HK-2 (cell line): ENCODE data around the gene SHANK1.
"Not testable (repeated sequence)": the region's sequence is repeated elsewhere in the genome, so short reads cannot be mapped to it uniquely, and the experiment has no call there.

Source experiments
- DNase-seq: peaks from one replicate; pipeline ENCODE4 v3.0.0-alpha.2; 2018; ENCODE audit not compliant: unreplicated experiment

Gene SHANK1

GRCh38 chr19:50633973-50634372 lies 85.6 kb downstream of the SHANK1 start:
- DNase-seq: no peak

- DNase-seq: no peak
Measured at GRCh38 chr19:50633359-50633758, 86.2 kb downstream of the SHANK1 start.

GRCh38 chr19:50632151-50632835 lies 87.3 kb downstream of the SHANK1 start:
- DNase-seq: no peak

GRCh38 chr19:50629801-50630200 lies 89.8 kb downstream of the SHANK1 start:
- DNase-seq: no peak

- DNase-seq: no peak
Measured at GRCh38 chr19:50629194-50629593, 90.4 kb downstream of the SHANK1 start.

GRCh38 chr19:50628551-50628950 lies 91.1 kb downstream of the SHANK1 start:
- DNase-seq: no peak

- DNase-seq: no peak
Measured at GRCh38 chr19:50628146-50628545, 91.5 kb downstream of the SHANK1 start.

GRCh38 chr19:50626795-50627194 lies 92.8 kb downstream of the SHANK1 start:
- no peak for DNase-seq

- no peak for DNase-seq
Measured at GRCh38 chr19:50626011-50626410, 93.6 kb downstream of the SHANK1 start.

GRCh38 chr19:50624949-50625600 lies 94.5 kb downstream of the SHANK1 start:
- no peak for DNase-seq

GRCh38 chr19:50620394-50620906 lies 99.2 kb downstream of the SHANK1 start:
- not testable (repeated sequence) for DNase-seq

GRCh38 chr19:50619184-50619583 lies 100.4 kb downstream of the SHANK1 start:
- DNase-seq: not testable (repeated sequence)

GRCh38 chr19:50618379-50618778 lies 101.2 kb downstream of the SHANK1 start:
- not testable (repeated sequence) for DNase-seq

GRCh38 chr19:50612504-50613404 lies 106.8 kb downstream of the SHANK1 start:
- DNase-seq: not testable (repeated sequence)
